HepG2 (cell line): ENCODE results near the gene IRGM. TPM values are rescaled to one million over a fixed set of nuclear protein-coding genes. Genes with fewer than 3 reads are reported as not detected.

Experiments used
- E2F1 ChIP-seq: sonication (generic); formaldehyde crosslinking; IDR thresholded peaks from 2 replicates; pipeline ENCODE4 v1.5.0; 2020; ENCODE audit warnings: missing genetic modification reagents
- FOXA3 ChIP-seq: IDR thresholded peaks from 2 replicates; pipeline ENCODE4 v1.6.1; 2016; ENCODE audit warnings: missing genetic modification reagents, missing compliant biosample characterization
- GMEB2 ChIP-seq: IDR thresholded peaks from 2 replicates; pipeline ENCODE4 v1.6.1; 2016; ENCODE audit warnings: missing biosample characterization, missing genetic modification reagents, low read depth
- HDAC1 ChIP-seq: sonication (generic); formaldehyde crosslinking; IDR thresholded peaks from 2 replicates; pipeline ENCODE4 v1.5.1; 2020; ENCODE audit warnings: mild to moderate bottlenecking, missing genetic modification reagents
- HNF4A ChIP-seq: sonication (generic); formaldehyde crosslinking; IDR thresholded peaks from 2 replicates; pipeline ENCODE4 v1.4.0; 2020; ENCODE audit warnings: missing genetic modification reagents
- HOXA9 ChIP-seq: sonication (generic); formaldehyde crosslinking; IDR thresholded peaks from 2 replicates; pipeline ENCODE4 v1.8.1; 2022; ENCODE audit warnings: missing genetic modification reagents, mild to moderate bottlenecking, moderate library complexity, borderline replicate concordance
- MBNL3 ChIP-seq: fragments of 250-450 bp; sonication (Bioruptor Pico); conservative IDR thresholded peaks from 2 replicates; pipeline ENCODE4 v1.8.0; 2022; ENCODE audit warnings: mild to moderate bottlenecking, inconsistent platforms
- MTF2 ChIP-seq: sonication (generic); formaldehyde crosslinking; IDR thresholded peaks from 2 replicates; pipeline ENCODE4 v1.5.0; 2020; ENCODE audit warnings: missing genetic modification reagents, borderline replicate concordance
- NKX3-1 ChIP-seq: sonication (generic); formaldehyde crosslinking; IDR thresholded peaks from 2 replicates; pipeline ENCODE4 v1.5.0; 2020; ENCODE audit warnings: missing genetic modification reagents
- PAWR ChIP-seq: sonication (generic); formaldehyde crosslinking; IDR thresholded peaks from 2 replicates; pipeline ENCODE4 v1.4.0; 2020; ENCODE audit warnings: missing genetic modification reagents, mild to moderate bottlenecking, borderline replicate concordance
- SMAD9 ChIP-seq: sonication (generic); formaldehyde crosslinking; IDR thresholded peaks from 2 replicates; pipeline ENCODE4 v1.5.1; 2020; ENCODE audit warnings: mild to moderate bottlenecking, missing genetic modification reagents
- SOX6 ChIP-seq, 2 experiments: fragments of 450-650 bp in 1 of 2; sonication (generic) in 1 of 2; formaldehyde crosslinking in 1 of 2; IDR thresholded peaks; 2 replicates each; pipeline versions ENCODE4 v1.4.0 to v1.6.1; 2017 to 2020; ENCODE audit warnings: antibody characterized with exemption in 1 of 2, mild to moderate bottlenecking in 1 of 2, missing genetic modification reagents in 1 of 2
- TGIF2 ChIP-seq: IDR thresholded peaks from 2 replicates; pipeline ENCODE4 v1.6.1; 2016; ENCODE audit warnings: control low read depth, missing compliant biosample characterization
- ZMYM3 ChIP-seq: sonication (generic); formaldehyde crosslinking; IDR thresholded peaks from 2 replicates; pipeline ENCODE4 v1.5.1; 2020; ENCODE audit warnings: mild to moderate bottlenecking, missing genetic modification reagents
- ZMYM4 ChIP-seq: sonication (generic); formaldehyde crosslinking; IDR thresholded peaks from 2 replicates; pipeline ENCODE4 v1.8.1; 2023; ENCODE audit warnings: mild to moderate bottlenecking, missing genetic modification reagents
- ZNF567 ChIP-seq: sonication (generic); formaldehyde crosslinking; IDR thresholded peaks from 2 replicates; pipeline ENCODE4 v1.8.1; 2023; ENCODE audit warnings: mild to moderate bottlenecking, missing genetic modification reagents, borderline replicate concordance
- ZNF577 ChIP-seq: sonication (generic); formaldehyde crosslinking; IDR thresholded peaks from 2 replicates; pipeline ENCODE4 v1.4.0; 2020; ENCODE audit warnings: mild to moderate bottlenecking, low read depth, missing genetic modification reagents, borderline replicate concordance
- ZNF609 ChIP-seq: sonication (generic); formaldehyde crosslinking; IDR thresholded peaks from 2 replicates; pipeline ENCODE4 v1.4.0; 2020; ENCODE audit warnings: mild to moderate bottlenecking, missing genetic modification reagents, borderline replicate concordance
- ZNF7 ChIP-seq: IDR thresholded peaks from 2 replicates; pipeline ENCODE4 v1.6.1; 2016; ENCODE audit warnings: missing biosample characterization, missing genetic modification reagents
- ZNF790 ChIP-seq: sonication (generic); formaldehyde crosslinking; IDR thresholded peaks from 2 replicates; pipeline ENCODE4 v1.8.0; 2022; ENCODE audit warnings: missing genetic modification reagents, mild to moderate bottlenecking, borderline replicate concordance
- ZSCAN29 ChIP-seq: sonication (generic); formaldehyde crosslinking; conservative IDR thresholded peaks from 2 replicates; pipeline ENCODE4 v1.4.0; 2020; ENCODE audit warnings: mild to moderate bottlenecking, missing genetic modification reagents
- polyA plus RNA-seq, 8 experiments: library from polyadenylated mRNA; depleted of rRNA in 3 of 8; stranded (reverse) in 7 of 8; unstranded in 1 of 8; fragments of >200 nt; fragmentation: Illumina TruSeq in 4 of 8; extraction: Trizol in 4 of 8; gene quantifications; 2 replicates each; pipeline versions ENCODE4 v1.2.1 to v1.2.3, GENCODE V29; 2011 to 2016; ENCODE audit warnings: low read depth in 4 of 8, missing spikeins in 1 of 8, mixed read lengths in 1 of 8; ENCODE audit not compliant: insufficient read depth in 1 of 8
- total RNA-seq, 5 experiments: library from RNA; depleted of rRNA; stranded (reverse); fragments of >200 nt; fragmentation: Illumina TruSeq; extraction: Trizol; gene quantifications; 2 replicates each; pipeline ENCODE4 v1.2.3, GENCODE V29; 2016; ENCODE audit warnings: low read depth in 1 of 5

The IRGM gene
- total and polyA plus RNA-seq, 2 of the 13 experiments (the other 11 are each of a cell fraction or from before 2014, with no cell fraction given), result not detected

- TF ChIP-seq ZNF609 (CRISPR knock-in tag), result no peak
- no peak for TF ChIP-seq PAWR (CRISPR knock-in tag)
- no peak for TF ChIP-seq ZNF577 (CRISPR knock-in tag)
- TF ChIP-seq ZMYM4 (CRISPR knock-in tag), result peak; percentile 45
- no peak for TF ChIP-seq HOXA9 (CRISPR knock-in tag)
- peak; percentile 84 for TF ChIP-seq HNF4A
- peak; percentile 55 for TF ChIP-seq ZMYM3 (CRISPR knock-in tag)
- no peak for TF ChIP-seq ZNF790 (CRISPR knock-in tag)
- peak; percentile 51 for TF ChIP-seq FOXA3
- no peak for TF ChIP-seq ZNF567 (CRISPR knock-in tag)
- no peak for TF ChIP-seq MBNL3
- TF ChIP-seq MTF2 (CRISPR knock-in tag), result no peak
- no peak for TF ChIP-seq TGIF2 (CRISPR knock-in tag)
- peak; percentile 69 for TF ChIP-seq ZNF7 (CRISPR knock-in tag)
- no peak for TF ChIP-seq SMAD9
- TF ChIP-seq NKX3-1 (CRISPR knock-in tag), result no peak
- no peak for TF ChIP-seq ZSCAN29 (CRISPR knock-in tag)
- TF ChIP-seq E2F1, result no peak
- TF ChIP-seq HDAC1 (CRISPR knock-in tag), result no peak
- no peak for TF ChIP-seq GMEB2 (CRISPR knock-in tag)
- no peak for TF ChIP-seq SOX6 (IDR thresholded peaks at IDR 0.05)
- TF ChIP-seq SOX6 (CRISPR knock-in tag; IDR thresholded peaks at IDR 0.05), result no peak
These were observed 14.0 kb downstream of the IRGM start (continued) for GRCh38 chr5:150860246-150860821.
